NCI-H2107 treated with DMSO at 0.1 percent for 48 hours (cell line): ENCODE data around the gene KCTD16.

Source experiments
- DNase-seq: peaks from one replicate; lab custom pipeline; 2025; ENCODE audit not compliant: unreplicated experiment; lab: John Stamatoyannopoulos, UW

The KCTD16 gene

GRCh38 chr5:144281784-144282183 is 111.1 kb downstream of the KCTD16 start:
- no peak for DNase-seq

GRCh38 chr5:144284036-144284435 is 113.4 kb downstream of the KCTD16 start:
- DNase-seq = no peak

GRCh38 chr5:144284931-144285502 is 114.3 kb downstream of the KCTD16 start:
- DNase-seq = no peak

- DNase-seq = no peak
These were observed 118.6 kb downstream of the KCTD16 start for GRCh38 chr5:144289277-144289676.

GRCh38 chr5:144292029-144292428 is 121.4 kb downstream of the KCTD16 start:
- DNase-seq = no peak

GRCh38 chr5:144295284-144295683 is 124.6 kb downstream of the KCTD16 start:
- no peak for DNase-seq

GRCh38 chr5:144297081-144297480 is 126.4 kb downstream of the KCTD16 start:
- DNase-seq = no peak

GRCh38 chr5:144298658-144299057 is 128.0 kb downstream of the KCTD16 start:
- no peak for DNase-seq

- no peak for DNase-seq
These were observed 134.0 kb downstream of the KCTD16 start for GRCh38 chr5:144304688-144305087.

GRCh38 chr5:144307736-144308135 is 137.1 kb downstream of the KCTD16 start:
- DNase-seq = peak; percentile 16

GRCh38 chr5:144308174-144308573 is 137.5 kb downstream of the KCTD16 start:
- no peak for DNase-seq

GRCh38 chr5:144308906-144309670 is 138.4 kb downstream of the KCTD16 start:
- DNase-seq = peak; percentile 43

- no peak for DNase-seq
These were observed 139.9 kb downstream of the KCTD16 start for GRCh38 chr5:144310621-144311020.

- DNase-seq = no peak
These were observed 142.6 kb downstream of the KCTD16 start for GRCh38 chr5:144313147-144313726.

GRCh38 chr5:144315026-144315425 is 144.4 kb downstream of the KCTD16 start:
- DNase-seq = no peak

- peak; percentile 47 for DNase-seq
These were observed 145.4 kb downstream of the KCTD16 start for GRCh38 chr5:144315994-144316634.

- no peak for DNase-seq
These were observed 147.3 kb downstream of the KCTD16 start for GRCh38 chr5:144318011-144318410.

GRCh38 chr5:144318460-144318859 is 147.8 kb downstream of the KCTD16 start:
- no peak for DNase-seq

GRCh38 chr5:144323181-144323580 is 152.5 kb downstream of the KCTD16 start:
- DNase-seq = no peak

- no peak for DNase-seq
These were observed 154.9 kb downstream of the KCTD16 start for GRCh38 chr5:144325532-144325931.

GRCh38 chr5:144328494-144328893 is 157.8 kb downstream of the KCTD16 start:
- DNase-seq = peak; percentile 68

GRCh38 chr5:144328980-144329379 is 158.3 kb downstream of the KCTD16 start:
- no peak for DNase-seq
